Upper lobe of left lung (tissue), 4 donors: ENCODE measurements around the gene MEX3D.

Source experiments
- EP300 ChIP-seq, 4 donors: sonication (generic); formaldehyde crosslinking; IDR thresholded peaks; one replicate each; pipeline ENCODE4 v1.5.1; 2017; ENCODE audit warnings: antibody characterized with exemption in 4 of 4, control low read depth in 2 of 4
- POLR2A ChIP-seq, 4 donors: fragments of 450-650 bp; IDR thresholded peaks; one replicate each; pipeline ENCODE4 v1.5.1; 2016 to 2017; ENCODE audit warnings: antibody characterized with exemption in 4 of 4, mild to moderate bottlenecking in 2 of 4
- POLR2AphosphoS5 ChIP-seq, 2 donors: sonication (generic); formaldehyde crosslinking; IDR thresholded peaks; one replicate each; pipeline ENCODE4 v1.5.1; 2017; ENCODE audit warnings: antibody characterized with exemption in 2 of 2
- TF ChIP-seq, protein P1 (sequence below), 6 experiments: fragments of 450-650 bp in 4 of 6; fragments of 200-600 bp in 2 of 6; sonication (generic) in 2 of 6; IDR thresholded peaks; one replicate each; pipeline ENCODE4 v1.5.1; 2016 to 2019; ENCODE audit warnings: antibody characterized with exemption in 6 of 6

DNA sequence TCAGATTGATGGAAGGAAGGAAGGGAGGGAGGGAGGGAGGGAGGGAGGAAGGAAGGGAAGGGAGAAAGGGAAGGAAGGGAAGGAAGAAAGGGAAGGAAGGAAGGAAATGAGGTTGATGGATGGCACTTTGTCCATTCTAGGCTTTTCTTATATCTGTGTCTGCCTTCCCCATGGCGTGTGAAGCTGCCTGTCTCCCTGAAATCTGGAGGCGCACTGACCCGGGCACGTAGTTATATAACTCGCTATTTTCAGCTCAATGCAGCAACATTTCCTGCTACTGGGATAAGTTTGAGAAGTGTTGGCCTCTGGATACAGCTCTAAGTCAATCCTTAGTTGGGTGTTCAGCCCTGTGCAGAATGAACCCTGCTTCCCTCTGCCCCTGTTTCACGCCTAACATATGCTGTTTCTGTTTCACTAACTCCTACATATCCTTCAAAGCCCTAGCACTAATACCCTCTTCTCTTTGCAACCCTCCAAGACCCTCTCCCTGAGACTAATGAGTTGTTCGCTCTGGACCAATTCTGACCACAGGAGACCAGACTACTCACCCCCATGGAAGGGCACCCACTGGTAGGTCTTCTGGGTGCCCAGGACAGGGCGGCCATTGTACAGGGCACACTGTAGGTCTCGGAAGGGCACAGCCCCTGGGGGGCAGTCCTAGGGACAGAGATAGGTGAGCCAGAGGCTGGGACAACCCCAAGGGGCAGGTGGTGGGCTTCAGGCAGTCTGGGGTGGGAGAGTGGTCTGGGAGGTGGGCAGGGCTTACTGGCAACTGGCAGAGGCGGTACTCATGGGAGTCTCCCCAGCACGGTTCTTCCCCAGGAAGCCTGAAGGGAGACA lies 58.3 kb downstream of the MEX3D start:
- TF ChIP-seq POLR2AphosphoS5 (IDR thresholded peaks at IDR 0.05), result no peak
- TF ChIP-seq, protein P1, sequence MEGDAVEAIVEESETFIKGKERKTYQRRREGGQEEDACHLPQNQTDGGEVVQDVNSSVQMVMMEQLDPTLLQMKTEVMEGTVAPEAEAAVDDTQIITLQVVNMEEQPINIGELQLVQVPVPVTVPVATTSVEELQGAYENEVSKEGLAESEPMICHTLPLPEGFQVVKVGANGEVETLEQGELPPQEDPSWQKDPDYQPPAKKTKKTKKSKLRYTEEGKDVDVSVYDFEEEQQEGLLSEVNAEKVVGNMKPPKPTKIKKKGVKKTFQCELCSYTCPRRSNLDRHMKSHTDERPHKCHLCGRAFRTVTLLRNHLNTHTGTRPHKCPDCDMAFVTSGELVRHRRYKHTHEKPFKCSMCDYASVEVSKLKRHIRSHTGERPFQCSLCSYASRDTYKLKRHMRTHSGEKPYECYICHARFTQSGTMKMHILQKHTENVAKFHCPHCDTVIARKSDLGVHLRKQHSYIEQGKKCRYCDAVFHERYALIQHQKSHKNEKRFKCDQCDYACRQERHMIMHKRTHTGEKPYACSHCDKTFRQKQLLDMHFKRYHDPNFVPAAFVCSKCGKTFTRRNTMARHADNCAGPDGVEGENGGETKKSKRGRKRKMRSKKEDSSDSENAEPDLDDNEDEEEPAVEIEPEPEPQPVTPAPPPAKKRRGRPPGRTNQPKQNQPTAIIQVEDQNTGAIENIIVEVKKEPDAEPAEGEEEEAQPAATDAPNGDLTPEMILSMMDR (IDR thresholded peaks at IDR 0.05), result no peak
- TF ChIP-seq EP300 (IDR thresholded peaks at IDR 0.05), result no peak
- no peak for TF ChIP-seq POLR2A (IDR thresholded peaks at IDR 0.05)
